Measurements from ENCODE around the gene CEP89. TPM values are rescaled to one million over a fixed set of nuclear protein-coding genes. Genes with fewer than 3 reads are reported as not detected.

The CEP89 gene
- total and polyA plus RNA-seq, 3 experiments from 2014 or later: 13.8 to 19.7 (median 19.2) TPM

Other genes starting within 250 kb of the CEP89 start
- gene SLC7A9, start 102.2 kb downstream of the CEP89 start, total RNA-seq: under 1 TPM; 0.24 to 0.28 TPM
- not detected for gene SLC7A9, start 102.2 kb downstream of the CEP89 start, polyA plus RNA-seq
- 1 to 10 TPM; 9.3 to 9.4 TPM for gene FAAP24, start 284 bp upstream of the CEP89 start, total RNA-seq
- gene FAAP24, start 284 bp upstream of the CEP89 start, polyA plus RNA-seq: 2.5 TPM
- 1 to 10 TPM; 1.1 to 2.0 TPM for gene RHPN2, start 92.9 kb upstream of the CEP89 start, total RNA-seq
- gene RHPN2, start 92.9 kb upstream of the CEP89 start, polyA plus RNA-seq: 0.32 TPM
- gene GPATCH1, start 109.2 kb upstream of the CEP89 start, total RNA-seq: 10 to 100 TPM; 11.5 to 13.7 TPM
- gene GPATCH1, start 109.2 kb upstream of the CEP89 start, polyA plus RNA-seq: 6.7 TPM
- gene WDR88, start 160.2 kb upstream of the CEP89 start, total RNA-seq: not detected
- gene WDR88, start 160.2 kb upstream of the CEP89 start, polyA plus RNA-seq: 0.25 TPM
- gene LRP3, start 222.4 kb upstream of the CEP89 start, total RNA-seq: under 1 TPM in 1 of 2 experiments, not detected in 1; 0.24 TPM
- not detected for gene LRP3, start 222.4 kb upstream of the CEP89 start, polyA plus RNA-seq